Liver (tissue), 9 donors: ENCODE data around the gene USHBP1. TPM values are rescaled to one million over a fixed set of nuclear protein-coding genes. Genes with fewer than 3 reads are reported as not detected.

Experiments used
- DNase-seq: peaks from one replicate; pipeline ENCODE4 v3.0.0-alpha.2; 2017; ENCODE audit warnings: low spot score
- H3K27ac ChIP-seq, 2 donors: one replicate each; pipeline ENCODE4 v1.7.0; 2013; ENCODE audit warnings: inconsistent platforms in 2 of 2, low read length in 2 of 2, control low read depth in 1 of 2, low read depth in 1 of 2, mild to moderate bottlenecking in 1 of 2
- H3K27me3 ChIP-seq, 4 donors: one replicate each; pipeline versions ENCODE4 v1.6.1 to v1.7.0; 2013; ENCODE audit warnings: low read length in 3 of 4, inconsistent platforms in 1 of 4, mild to moderate bottlenecking in 1 of 4, moderate library complexity in 1 of 4; ENCODE audit not compliant: control insufficient read depth in 4 of 4, insufficient read depth in 4 of 4
- H3K36me3 ChIP-seq, 4 donors: one replicate each; pipeline versions ENCODE4 v1.6.1 to v1.7.0; 2013; ENCODE audit warnings: low read length in 3 of 4, mild to moderate bottlenecking in 3 of 4, low read depth in 1 of 4, moderate library complexity in 1 of 4; ENCODE audit not compliant: control insufficient read depth in 4 of 4, insufficient read depth in 3 of 4
- H3K4me1 ChIP-seq, 4 donors: one replicate each; pipeline versions ENCODE4 v1.6.1 to v1.7.0; 2013; ENCODE audit warnings: low read length in 3 of 4, mild to moderate bottlenecking in 3 of 4, moderate library complexity in 1 of 4; ENCODE audit not compliant: control insufficient read depth in 4 of 4, insufficient read depth in 4 of 4
- H3K4me3 ChIP-seq, 3 donors: one replicate each; pipeline versions ENCODE4 v1.6.1 to v1.7.0; 2013; ENCODE audit warnings: low read length in 3 of 3, control low read depth in 1 of 3, low read depth in 1 of 3, mild to moderate bottlenecking in 1 of 3
- H3K9ac ChIP-seq, 2 donors: one replicate each; pipeline ENCODE4 v1.7.0; 2013; ENCODE audit warnings: low read length in 2 of 2, mild to moderate bottlenecking in 2 of 2, moderate library complexity in 2 of 2, control low read depth in 1 of 2, low read depth in 1 of 2
- H3K9me3 ChIP-seq, 4 donors: one replicate each; pipeline versions ENCODE4 v1.6.1 to v1.7.0; 2013; ENCODE audit warnings: low read length in 3 of 4; ENCODE audit not compliant: control insufficient read depth in 4 of 4
- ATF3 ChIP-seq: IDR thresholded peaks from 2 replicates; pipeline ENCODE4 v1.6.1; 2016; ENCODE audit warnings: antibody characterized with exemption
- EGR1 ChIP-seq, 2 donors: IDR thresholded peaks; 2 replicates each; pipeline ENCODE4 v1.6.1; 2016 to 2018; ENCODE audit warnings: antibody characterized with exemption in 2 of 2, low read depth in 2 of 2
- FOXA1 ChIP-seq: IDR thresholded peaks from 2 replicates; pipeline ENCODE4 v1.6.1; 2016; ENCODE audit warnings: antibody characterized with exemption
- FOXA2 ChIP-seq: IDR thresholded peaks from 2 replicates; pipeline ENCODE4 v1.6.1; 2016; ENCODE audit warnings: antibody characterized with exemption
- GABPA ChIP-seq, 2 donors: IDR thresholded peaks in 1 of 2; conservative IDR thresholded peaks in 1 of 2; 2 replicates each; pipeline ENCODE4 v1.6.1; 2016; ENCODE audit warnings: antibody characterized with exemption in 2 of 2, mild to moderate bottlenecking in 1 of 2, moderate library complexity in 1 of 2
- HNF4A ChIP-seq, 2 donors: conservative IDR thresholded peaks; 2 replicates each; pipeline ENCODE4 v1.6.1; 2016; ENCODE audit warnings: antibody characterized with exemption in 2 of 2, mild to moderate bottlenecking in 2 of 2
- HNF4G ChIP-seq: IDR thresholded peaks from 2 replicates; pipeline ENCODE4 v1.6.1; 2016; ENCODE audit warnings: antibody characterized with exemption
- JUND ChIP-seq, 2 donors: IDR thresholded peaks; 2 replicates each; pipeline ENCODE4 v1.6.1; 2016; ENCODE audit warnings: antibody characterized with exemption in 2 of 2
- NR2F2 ChIP-seq: IDR thresholded peaks from 2 replicates; pipeline ENCODE4 v1.6.1; 2016; ENCODE audit warnings: antibody characterized with exemption
- RAD21 ChIP-seq, 2 donors: IDR thresholded peaks; 2 replicates each; pipeline ENCODE4 v1.6.1; 2016; ENCODE audit warnings: antibody characterized with exemption in 2 of 2, mild to moderate bottlenecking in 2 of 2
- RXRA ChIP-seq, 2 donors: IDR thresholded peaks; 2 replicates each; pipeline ENCODE4 v1.6.1; 2017 to 2018; ENCODE audit warnings: antibody characterized with exemption in 2 of 2, mild to moderate bottlenecking in 1 of 2
- SP1 ChIP-seq: IDR thresholded peaks from 2 replicates; pipeline ENCODE4 v1.6.1; 2018; ENCODE audit warnings: antibody characterized with exemption, mild to moderate bottlenecking
- TAF1 ChIP-seq: conservative IDR thresholded peaks from 2 replicates; pipeline ENCODE4 v1.6.1; 2016; ENCODE audit warnings: antibody characterized with exemption, mild to moderate bottlenecking
- YY1 ChIP-seq: IDR thresholded peaks from 2 replicates; pipeline ENCODE4 v1.6.1; 2016; ENCODE audit warnings: antibody characterized with exemption, mild to moderate bottlenecking
- WGBS: extraction: QIAGEN DNeasy Blood & Tissue Kit; methylation state at CpG from one replicate; pipeline ENCODE4 v1.1.7; 2013; 5-methylcytosine and 5-hydroxymethylcytosine counted together
- polyA plus RNA-seq, 2 donors: library from polyadenylated mRNA; stranded (reverse) in 1 of 2; unstranded in 1 of 2; fragments of 200-250 nt in 1 of 2; fragments of >200 nt in 1 of 2; fragmentation: Nextera tagmentation in 1 of 2; extraction: Ambion mirVana in 1 of 2; gene quantifications; one replicate each; pipeline versions ENCODE4 v1.2.1 to v1.2.3, GENCODE V29; 2013 to 2015
- total RNA-seq, 2 donors: library from RNA; depleted of rRNA; stranded (reverse); fragments of >200 nt; gene quantifications; one replicate each; pipeline ENCODE4 v1.2.3, GENCODE V29; 2014
- TF ChIP-seq, protein P1 (sequence below): IDR thresholded peaks from 2 replicates; pipeline ENCODE4 v1.6.1; 2016; ENCODE audit warnings: antibody characterized with exemption, mild to moderate bottlenecking
- TF ChIP-seq, protein P2 (sequence below): IDR thresholded peaks from 2 replicates; pipeline ENCODE4 v1.6.1; 2016; ENCODE audit warnings: antibody characterized with exemption
- TF ChIP-seq, protein P3 (sequence below): fragments of 150-350 bp; IDR thresholded peaks from 2 replicates; pipeline ENCODE4 v1.5.1; 2017; ENCODE audit warnings: improper control_type of control experiment, low read depth, low read length; ENCODE audit not compliant: missing input control
- TF ChIP-seq, protein P4 (sequence below): IDR thresholded peaks from 2 replicates; pipeline ENCODE4 v1.6.1; 2016; ENCODE audit warnings: antibody characterized with exemption
- donor health status: healthy.
- donor health status: healthy.
- donor health status: healthy.
- donor health status: healthy.
- donor health status: healthy.

The USHBP1 gene
- total and polyA plus RNA-seq, 4 donors, result 1.2 to 2.6 (median 1.9) TPM

GRCh38 chr19:17210296-17210695 lies 54.2 kb downstream of the USHBP1 start:
- H3K36me3 ChIP-seq, result peaks cover 8 to 34% (median 10%) of the 10 kb centered on the region in 4 donors
- no peak overlapping the region for H3K4me3 ChIP-seq
- WGBS, result 96% methylated on average over 14 of the region's 14 CpGs
- H3K27ac ChIP-seq, result no peak overlapping the region
- H3K9ac ChIP-seq, result no peak overlapping the region
- no peaks in the 10 kb centered on the region for H3K27me3 ChIP-seq
- TF ChIP-seq GABPA (IDR thresholded peaks at IDR 0.05 in 1 of 2, conservative IDR thresholded peaks at IDR 0.05 in 1 of 2), result no peak
- TF ChIP-seq NR2F2, result no peak
- no peak for TF ChIP-seq RAD21 (IDR thresholded peaks at IDR 0.05)
- TF ChIP-seq, protein P1, sequence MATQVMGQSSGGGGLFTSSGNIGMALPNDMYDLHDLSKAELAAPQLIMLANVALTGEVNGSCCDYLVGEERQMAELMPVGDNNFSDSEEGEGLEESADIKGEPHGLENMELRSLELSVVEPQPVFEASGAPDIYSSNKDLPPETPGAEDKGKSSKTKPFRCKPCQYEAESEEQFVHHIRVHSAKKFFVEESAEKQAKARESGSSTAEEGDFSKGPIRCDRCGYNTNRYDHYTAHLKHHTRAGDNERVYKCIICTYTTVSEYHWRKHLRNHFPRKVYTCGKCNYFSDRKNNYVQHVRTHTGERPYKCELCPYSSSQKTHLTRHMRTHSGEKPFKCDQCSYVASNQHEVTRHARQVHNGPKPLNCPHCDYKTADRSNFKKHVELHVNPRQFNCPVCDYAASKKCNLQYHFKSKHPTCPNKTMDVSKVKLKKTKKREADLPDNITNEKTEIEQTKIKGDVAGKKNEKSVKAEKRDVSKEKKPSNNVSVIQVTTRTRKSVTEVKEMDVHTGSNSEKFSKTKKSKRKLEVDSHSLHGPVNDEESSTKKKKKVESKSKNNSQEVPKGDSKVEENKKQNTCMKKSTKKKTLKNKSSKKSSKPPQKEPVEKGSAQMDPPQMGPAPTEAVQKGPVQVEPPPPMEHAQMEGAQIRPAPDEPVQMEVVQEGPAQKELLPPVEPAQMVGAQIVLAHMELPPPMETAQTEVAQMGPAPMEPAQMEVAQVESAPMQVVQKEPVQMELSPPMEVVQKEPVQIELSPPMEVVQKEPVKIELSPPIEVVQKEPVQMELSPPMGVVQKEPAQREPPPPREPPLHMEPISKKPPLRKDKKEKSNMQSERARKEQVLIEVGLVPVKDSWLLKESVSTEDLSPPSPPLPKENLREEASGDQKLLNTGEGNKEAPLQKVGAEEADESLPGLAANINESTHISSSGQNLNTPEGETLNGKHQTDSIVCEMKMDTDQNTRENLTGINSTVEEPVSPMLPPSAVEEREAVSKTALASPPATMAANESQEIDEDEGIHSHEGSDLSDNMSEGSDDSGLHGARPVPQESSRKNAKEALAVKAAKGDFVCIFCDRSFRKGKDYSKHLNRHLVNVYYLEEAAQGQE, result no peak
- TF ChIP-seq FOXA2, result no peak
- no peaks in the 10 kb centered on the region for H3K9me3 ChIP-seq
- no peak for DNase-seq
- peaks cover 0 to 8% (median 6%) of the 10 kb centered on the region in 4 donors for H3K4me1 ChIP-seq

GRCh38 chr19:17209126-17210036 lies 55.2 kb downstream of the USHBP1 start:
- Histone ChIP-seq H3K4me3 (no peak overlapping the region), H3K27me3 (no peaks in the 10 kb centered on the region), H3K4me1 (peaks cover 0 to 1% (median under 1%) of the 10 kb centered on the region in 4 donors), H3K9ac (no peak overlapping the region), H3K27ac (no peak overlapping the region), H3K36me3 (peaks cover 8 to 34% (median 10%) of the 10 kb centered on the region in 4 donors), H3K9me3 (no peaks in the 10 kb centered on the region)
- 87% methylated on average over 28 of the region's 28 CpGs for WGBS
- peak; percentile 78 for DNase-seq
- TF ChIP-seq SP1 (no peak), HNF4G (no peak), FOXA2 (no peak), EGR1 (IDR thresholded peaks at IDR 0.05; ENCODE audit: low read depth in 2 of 2) (no peak), YY1 (no peak), NR2F2 (no peak), RXRA (IDR thresholded peaks at IDR 0.05) (no peak), FOXA1 (no peak), GABPA (IDR thresholded peaks at IDR 0.05 in 1 of 2, conservative IDR thresholded peaks at IDR 0.05 in 1 of 2) (no peak), ATF3 (no peak), JUND (IDR thresholded peaks at IDR 0.05) (no peak), RAD21 (IDR thresholded peaks at IDR 0.05) (no peak), TAF1 (no peak), HNF4A (conservative IDR thresholded peaks at IDR 0.05) (no peak)
- TF ChIP-seq, protein P2, sequence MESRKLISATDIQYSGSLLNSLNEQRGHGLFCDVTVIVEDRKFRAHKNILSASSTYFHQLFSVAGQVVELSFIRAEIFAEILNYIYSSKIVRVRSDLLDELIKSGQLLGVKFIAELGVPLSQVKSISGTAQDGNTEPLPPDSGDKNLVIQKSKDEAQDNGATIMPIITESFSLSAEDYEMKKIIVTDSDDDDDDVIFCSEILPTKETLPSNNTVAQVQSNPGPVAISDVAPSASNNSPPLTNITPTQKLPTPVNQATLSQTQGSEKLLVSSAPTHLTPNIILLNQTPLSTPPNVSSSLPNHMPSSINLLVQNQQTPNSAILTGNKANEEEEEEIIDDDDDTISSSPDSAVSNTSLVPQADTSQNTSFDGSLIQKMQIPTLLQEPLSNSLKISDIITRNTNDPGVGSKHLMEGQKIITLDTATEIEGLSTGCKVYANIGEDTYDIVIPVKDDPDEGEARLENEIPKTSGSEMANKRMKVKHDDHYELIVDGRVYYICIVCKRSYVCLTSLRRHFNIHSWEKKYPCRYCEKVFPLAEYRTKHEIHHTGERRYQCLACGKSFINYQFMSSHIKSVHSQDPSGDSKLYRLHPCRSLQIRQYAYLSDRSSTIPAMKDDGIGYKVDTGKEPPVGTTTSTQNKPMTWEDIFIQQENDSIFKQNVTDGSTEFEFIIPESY, result no peak
- TF ChIP-seq, protein P1, result no peak
- TF ChIP-seq, protein P3, sequence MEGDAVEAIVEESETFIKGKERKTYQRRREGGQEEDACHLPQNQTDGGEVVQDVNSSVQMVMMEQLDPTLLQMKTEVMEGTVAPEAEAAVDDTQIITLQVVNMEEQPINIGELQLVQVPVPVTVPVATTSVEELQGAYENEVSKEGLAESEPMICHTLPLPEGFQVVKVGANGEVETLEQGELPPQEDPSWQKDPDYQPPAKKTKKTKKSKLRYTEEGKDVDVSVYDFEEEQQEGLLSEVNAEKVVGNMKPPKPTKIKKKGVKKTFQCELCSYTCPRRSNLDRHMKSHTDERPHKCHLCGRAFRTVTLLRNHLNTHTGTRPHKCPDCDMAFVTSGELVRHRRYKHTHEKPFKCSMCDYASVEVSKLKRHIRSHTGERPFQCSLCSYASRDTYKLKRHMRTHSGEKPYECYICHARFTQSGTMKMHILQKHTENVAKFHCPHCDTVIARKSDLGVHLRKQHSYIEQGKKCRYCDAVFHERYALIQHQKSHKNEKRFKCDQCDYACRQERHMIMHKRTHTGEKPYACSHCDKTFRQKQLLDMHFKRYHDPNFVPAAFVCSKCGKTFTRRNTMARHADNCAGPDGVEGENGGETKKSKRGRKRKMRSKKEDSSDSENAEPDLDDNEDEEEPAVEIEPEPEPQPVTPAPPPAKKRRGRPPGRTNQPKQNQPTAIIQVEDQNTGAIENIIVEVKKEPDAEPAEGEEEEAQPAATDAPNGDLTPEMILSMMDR, result no peak
- TF ChIP-seq, protein P4, sequence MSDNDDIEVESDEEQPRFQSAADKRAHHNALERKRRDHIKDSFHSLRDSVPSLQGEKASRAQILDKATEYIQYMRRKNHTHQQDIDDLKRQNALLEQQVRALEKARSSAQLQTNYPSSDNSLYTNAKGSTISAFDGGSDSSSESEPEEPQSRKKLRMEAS, result no peak
